GM19463 (cell line): ENCODE measurements around the gene UVSSA.
"Not testable (repeated sequence)": the region's sequence is repeated elsewhere in the genome, so short reads cannot be mapped to it uniquely, and the experiment has no call there.

Source experiments
- ATAC-seq: cut with Tn5 transposase; IDR thresholded peaks from one replicate; pipeline ENCODE4 v1.9.1; 2021; ENCODE audit warnings: mild to moderate bottlenecking, moderate library complexity; ENCODE audit not compliant: unreplicated experiment

The UVSSA gene

DNA sequence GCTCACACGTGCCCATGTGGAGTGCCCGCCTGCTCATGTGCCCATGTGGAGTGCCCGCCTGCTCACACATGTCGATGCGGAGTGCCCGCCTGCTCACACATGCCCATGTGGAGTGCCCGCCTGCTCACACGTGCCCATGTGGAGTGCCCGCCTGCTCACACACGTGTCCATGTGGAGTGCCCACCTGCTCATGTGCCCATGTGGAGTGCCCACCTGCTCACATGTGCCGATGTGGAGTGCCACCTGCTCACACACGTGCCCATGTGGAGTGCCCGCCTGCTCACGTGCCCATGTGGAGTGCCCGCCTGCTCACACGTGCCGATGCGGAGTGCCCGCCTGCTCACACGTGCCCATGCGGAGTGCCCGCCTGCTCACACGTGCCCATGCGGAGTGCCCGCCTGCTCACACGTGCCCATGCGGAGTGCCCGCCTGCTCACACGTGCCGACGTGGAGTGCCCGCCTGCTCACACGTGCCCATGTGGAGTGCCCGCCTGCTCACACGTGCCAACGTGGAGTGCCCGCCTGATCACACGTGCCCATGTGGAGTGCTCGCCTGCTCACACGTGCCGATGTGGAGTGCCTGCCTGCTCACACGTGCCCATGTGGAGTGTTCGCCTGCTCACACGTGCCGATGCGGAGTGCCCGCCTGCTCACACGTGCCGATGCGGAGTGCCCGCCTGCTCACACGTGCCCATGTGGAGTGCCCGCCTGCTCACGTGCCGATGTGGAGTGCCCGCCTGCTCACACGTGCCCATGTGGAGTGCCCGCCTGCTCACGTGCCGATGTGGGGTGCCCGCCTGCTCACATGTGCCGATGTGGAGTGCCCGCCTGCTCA, 47.8 kb downstream of the UVSSA start:
- ATAC-seq: not testable (repeated sequence)

DNA sequence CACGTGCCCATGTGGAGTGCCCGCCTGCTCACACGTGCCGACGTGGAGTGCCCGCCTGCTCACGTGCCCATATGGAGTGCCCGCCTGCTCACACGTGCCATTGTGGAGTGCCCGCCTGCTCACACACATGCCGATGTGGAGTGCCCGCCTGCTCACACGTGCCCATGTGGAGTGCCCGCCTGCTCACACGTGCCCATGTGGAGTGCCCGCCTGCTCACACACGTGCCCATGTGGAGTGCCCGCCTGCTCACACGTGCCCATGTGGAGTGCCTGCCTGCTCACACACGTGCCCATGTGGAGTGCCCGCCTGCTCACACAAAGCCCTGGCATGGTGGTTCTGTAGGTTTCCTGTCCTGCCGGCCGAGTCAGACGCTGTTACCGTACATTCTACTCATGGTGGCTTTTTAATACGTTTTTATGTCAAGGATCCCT, 48.4 kb downstream of the UVSSA start:
- ATAC-seq: not testable (repeated sequence)

DNA sequence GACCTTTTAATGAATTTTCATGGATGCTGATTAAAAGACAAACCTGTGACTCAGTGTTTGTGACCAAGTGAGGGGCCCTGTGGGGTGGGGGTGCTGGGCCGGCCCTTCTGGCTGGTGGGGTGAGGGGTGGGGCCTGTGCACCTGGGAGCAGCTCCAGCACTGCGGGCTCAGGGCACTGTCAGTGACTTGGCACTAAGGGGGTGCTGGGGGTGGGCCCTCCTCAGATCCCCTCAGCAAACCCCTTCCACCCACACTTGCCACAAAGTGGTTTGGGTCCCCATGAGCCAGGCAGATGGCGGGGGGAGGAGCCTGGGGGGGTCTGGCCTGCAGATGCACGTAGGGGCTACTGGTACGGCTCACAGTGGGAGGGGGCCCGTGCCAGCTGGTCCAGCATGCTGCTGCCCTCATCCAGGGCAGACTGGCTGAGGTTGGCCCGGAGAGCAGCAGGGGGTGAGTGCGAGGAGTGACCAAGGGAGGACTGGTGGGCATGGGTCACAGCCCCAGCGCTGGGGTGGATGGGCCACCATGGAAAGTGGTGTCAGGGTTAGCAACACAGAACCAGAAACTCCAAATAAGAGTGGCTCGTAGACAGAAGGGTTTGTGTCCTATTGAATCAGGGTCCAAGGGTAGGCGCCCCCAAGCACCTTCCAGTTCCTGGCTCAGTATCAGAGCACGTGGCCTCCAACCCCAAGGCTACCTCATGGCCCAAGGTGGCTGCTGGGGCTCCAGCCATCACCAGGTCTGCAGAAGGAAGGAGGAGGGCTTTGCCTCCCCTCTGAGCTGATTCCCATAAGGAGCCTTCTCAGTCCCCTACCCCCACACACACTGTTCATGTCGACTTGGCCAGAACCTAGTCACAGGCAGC, 49.2 kb downstream of the UVSSA start:
- ATAC-seq: no peak

DNA sequence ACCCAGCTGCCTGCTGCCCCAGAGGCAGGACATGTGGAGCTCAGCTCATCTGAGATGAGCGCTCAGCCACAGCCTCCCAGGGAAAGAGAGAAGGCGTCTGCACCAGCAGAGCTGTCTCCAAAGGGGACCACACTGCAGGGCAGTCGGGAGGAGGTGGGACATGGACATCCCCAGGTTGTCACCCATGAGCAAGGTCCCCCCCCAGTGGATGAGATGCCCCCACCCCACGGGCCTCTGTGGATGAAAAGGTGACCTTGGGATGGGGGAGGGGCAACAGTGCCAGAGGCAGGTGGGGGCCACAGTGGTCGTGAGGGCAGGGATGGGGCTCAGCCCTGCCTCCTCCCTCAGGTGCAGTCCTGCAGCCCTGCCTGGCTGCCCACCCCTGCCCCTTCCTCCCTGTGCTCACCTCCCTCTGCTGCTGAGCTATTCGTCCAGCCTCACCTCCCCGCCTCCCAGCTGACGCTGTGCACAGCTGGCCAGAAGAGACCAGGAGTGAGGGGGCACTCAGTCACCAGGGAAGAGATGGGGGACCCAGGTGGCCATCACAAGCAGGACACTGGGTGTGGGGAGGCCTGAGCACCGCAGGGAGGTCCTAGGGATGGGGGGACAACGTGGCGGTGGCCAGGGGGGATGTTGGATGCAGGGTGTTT, 49.9 kb downstream of the UVSSA start:
- no peak for ATAC-seq

DNA sequence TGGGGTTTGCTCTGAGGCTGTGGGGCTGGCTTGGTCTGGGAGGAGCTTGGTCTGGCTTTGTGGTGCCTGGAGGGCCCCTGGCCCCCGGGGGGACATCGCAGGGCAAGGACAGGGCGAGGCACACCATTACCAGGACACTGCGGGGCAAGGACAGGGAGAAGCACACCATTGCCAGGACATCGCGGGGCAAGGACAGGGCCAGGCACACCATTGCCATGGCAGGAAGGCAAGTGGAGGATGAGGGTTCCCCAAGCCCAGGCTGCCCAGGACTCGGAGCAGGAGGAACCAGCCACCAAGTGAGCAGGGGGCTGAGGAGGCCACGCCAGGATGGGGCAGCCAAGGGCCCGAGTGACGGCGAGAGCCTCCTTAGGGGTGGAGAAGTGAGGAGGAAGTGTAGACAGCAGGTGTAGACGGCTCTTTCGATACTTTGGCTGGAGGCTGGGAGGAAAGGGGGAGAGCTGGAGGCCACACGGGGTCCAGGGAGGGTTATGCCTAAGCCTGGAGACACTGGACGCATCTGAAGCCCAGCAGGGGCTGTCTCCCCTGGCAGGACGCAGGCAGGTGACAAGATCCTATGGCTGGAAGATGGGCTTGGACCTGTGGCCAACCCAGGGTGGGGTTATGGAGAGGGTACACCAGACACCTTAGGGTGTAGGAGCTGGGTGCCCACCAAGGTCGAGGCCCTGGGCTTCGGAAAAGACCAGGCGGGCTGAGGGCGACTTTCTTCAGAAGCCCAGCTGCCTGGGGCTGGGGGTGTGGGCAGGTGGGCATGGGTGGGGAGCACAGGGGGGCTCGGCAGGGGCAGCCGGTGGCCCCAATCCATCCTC, 51.9 kb downstream of the UVSSA start:
- no peak for ATAC-seq

DNA sequence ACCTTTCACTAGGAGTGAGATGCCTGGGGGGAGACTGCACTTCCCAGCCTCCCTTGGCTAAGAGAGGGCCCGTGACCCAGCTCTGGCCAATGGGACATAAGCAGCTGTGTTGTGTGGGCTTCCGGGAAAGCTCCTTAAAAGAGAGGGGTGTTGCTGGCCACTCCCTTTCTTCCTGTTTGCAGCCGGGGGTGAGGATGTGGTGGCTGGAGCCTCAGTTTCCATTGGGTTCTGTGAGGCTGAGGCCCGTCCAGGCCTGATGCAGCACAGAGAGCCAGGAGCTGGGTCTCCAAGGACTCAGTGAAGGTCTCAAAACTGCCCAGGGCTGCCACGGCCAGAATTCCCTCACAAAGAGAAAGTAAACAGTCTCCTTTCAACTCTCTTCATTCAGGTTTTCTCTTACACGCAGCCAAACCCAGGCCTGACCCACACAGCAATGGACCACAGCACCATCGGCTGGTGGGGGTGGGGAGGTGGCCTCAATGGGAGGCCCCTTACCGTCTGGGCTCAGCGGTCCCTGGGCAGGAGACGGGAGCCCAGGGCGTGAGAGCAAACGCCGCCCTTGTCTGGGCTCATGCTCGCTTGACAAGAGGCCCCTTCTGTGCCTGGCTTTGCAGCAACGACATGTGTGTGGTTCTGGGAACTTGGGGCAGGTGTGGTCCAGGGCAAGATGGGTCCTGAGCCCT, 52.6 kb downstream of the UVSSA start:
- no peak for ATAC-seq

DNA sequence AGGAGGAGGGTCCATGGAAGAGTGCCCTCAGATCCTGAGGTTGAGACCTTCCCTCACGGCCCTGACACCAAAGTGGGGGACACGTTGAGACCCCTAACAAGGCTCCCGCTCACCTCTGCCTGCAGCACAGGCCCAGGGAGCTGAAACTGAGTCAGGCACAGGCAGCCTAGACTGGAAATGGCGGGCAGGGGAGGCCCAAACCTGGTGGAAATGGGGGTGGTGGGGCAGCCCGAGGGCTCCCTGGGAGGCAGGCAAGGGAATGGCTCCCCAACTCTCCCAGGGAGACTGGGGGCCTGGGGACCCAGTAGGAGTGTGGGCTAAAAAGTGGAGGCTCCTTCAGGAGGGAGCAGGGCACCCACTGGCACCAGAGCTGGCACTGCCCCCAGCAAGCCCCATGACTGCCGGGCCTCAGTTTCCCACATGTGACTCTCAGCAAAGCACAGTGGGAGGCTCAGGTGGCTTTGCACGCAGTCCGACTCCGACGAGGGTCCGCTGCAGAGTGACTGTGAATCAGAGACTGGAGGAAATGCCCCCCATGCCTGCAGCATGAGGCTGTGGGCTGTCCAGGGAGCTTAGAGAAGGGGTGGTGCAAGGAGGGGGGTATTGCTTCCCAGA, 53.3 kb downstream of the UVSSA start:
- no peak for ATAC-seq

DNA sequence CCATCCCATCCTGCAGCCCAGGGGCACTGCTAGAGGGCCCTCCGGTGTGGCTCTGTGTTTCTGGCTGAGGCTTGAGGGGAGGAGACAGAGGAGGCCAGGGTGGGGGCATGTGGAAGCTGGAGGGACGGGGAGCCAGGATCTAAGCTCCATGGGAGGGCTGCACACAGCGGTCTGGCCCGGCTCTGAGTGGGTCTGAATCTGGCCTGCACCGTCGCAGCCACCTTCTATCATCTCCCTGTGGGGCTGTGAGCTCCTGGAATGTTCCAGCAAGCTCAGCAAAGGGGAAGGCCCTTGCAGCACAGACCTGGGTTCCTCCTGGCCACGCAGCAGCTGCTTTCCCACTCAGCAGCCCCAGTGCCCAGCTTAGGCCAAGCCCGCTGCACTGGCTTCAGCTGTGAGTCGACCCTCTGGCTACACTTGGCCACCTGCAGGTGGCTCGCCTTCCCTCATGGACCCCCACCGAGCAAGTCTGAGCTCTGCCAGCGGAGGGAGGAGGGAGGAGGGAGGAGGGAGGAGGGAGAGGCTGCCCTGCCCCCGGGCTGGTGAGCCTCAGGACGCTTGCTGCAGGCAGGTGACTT, 53.9 kb downstream of the UVSSA start:
- ATAC-seq: no peak

DNA sequence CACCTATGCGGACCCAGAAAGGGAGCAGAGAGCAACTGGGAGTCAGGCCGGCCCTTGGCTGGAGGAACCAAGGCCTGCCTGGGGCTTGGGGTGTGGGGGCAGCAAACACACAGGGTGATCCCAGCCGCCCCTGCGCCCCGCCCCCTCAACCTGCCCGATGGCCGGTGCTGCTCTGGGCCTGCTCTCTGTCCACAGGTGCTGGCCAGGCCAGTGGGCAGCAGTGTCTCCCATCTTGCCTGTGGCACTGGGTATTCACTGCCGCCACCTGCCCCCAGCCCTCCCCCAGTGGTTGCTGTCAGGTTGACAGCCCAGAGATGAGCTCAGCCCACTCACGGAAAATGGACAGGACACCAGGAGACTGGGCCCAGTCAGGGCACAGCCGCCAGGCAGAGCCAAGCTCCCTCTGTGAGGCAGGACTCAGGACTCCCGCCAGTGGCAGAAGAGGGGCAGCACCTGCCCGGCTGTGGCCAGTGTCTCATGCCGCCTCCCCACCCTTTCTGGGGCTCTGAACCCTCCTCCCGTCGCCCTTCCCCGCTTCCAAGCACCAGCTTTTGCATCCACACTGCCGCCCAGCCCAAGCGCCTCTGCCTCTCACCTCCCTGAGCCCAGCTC, 54.5 kb downstream of the UVSSA start:
- ATAC-seq: no peak

DNA sequence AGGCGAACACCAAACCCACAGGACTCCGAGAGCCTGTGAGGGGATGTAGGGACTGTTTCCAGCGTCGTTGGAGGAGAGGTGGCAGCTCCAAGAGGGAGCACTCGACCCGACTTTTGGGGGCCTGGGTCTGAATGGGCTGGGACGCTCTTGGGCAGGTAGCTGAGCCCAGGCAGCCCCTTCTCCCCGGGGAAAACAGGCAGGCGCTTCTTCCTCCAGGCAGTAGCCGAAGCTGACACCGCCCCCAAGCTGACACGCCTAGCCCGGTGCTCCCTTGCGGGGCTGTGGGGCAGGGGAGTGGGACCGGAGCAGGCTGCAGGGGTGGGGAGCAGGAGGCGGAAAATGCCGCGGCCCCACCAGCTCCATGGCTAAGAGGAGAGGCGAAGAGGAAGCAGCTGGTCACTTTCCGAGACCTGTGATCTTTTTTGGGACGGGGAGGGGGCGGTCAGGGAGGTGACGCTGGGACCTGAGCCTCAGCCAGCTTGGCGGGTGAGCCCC, 55.1 kb downstream of the UVSSA start:
- no peak for ATAC-seq

DNA sequence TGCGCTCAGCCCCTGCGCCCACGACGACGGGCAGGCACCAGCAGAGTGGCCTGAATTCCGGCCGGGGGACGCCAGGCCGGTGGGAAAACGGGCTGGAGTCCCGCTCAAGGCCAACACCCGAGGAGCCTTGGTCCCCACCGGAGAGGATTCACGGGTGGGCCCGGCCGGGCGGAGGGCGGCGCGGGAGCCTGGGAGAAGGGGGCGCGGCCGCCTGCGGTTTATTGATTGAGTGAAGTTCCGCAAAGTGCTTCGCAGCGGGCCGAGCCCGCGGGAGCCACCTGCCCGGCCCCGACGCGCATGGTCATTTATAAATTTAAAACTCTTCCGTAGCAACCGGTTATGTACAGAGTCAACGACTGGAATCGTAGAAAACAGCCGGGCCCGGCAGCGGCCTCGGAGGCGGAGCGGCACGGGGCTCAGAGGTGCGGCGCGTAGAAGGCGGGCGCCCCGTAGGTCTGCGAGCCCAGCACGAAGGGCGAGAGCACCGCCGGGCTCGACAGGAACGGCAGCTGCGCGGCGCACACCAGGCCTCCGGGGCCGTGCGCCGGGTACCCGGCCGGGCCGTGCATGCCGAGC, 55.6 kb downstream of the UVSSA start:
- no peak for ATAC-seq

DNA sequence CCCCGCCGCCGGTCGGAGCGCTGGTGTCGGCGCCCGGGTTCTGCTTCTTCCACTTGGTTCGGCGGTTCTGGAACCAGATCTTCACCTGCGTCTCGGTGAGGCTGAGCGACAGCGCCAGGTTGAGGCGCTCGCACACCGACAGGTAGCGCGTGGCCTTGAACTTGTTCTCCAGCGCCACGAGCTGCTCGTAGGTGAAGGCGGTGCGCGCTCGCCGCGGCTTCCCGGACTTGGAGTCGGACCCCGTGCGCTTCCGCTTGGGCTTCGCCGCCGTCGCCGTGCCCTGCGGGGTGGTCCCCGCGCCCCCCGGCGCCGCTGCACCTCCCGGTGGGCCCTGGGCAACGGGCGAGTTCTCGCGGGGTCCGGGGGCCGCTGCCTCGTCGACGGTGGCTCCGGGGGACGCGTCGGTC, 56.2 kb downstream of the UVSSA start:
- no peak for ATAC-seq

DNA sequence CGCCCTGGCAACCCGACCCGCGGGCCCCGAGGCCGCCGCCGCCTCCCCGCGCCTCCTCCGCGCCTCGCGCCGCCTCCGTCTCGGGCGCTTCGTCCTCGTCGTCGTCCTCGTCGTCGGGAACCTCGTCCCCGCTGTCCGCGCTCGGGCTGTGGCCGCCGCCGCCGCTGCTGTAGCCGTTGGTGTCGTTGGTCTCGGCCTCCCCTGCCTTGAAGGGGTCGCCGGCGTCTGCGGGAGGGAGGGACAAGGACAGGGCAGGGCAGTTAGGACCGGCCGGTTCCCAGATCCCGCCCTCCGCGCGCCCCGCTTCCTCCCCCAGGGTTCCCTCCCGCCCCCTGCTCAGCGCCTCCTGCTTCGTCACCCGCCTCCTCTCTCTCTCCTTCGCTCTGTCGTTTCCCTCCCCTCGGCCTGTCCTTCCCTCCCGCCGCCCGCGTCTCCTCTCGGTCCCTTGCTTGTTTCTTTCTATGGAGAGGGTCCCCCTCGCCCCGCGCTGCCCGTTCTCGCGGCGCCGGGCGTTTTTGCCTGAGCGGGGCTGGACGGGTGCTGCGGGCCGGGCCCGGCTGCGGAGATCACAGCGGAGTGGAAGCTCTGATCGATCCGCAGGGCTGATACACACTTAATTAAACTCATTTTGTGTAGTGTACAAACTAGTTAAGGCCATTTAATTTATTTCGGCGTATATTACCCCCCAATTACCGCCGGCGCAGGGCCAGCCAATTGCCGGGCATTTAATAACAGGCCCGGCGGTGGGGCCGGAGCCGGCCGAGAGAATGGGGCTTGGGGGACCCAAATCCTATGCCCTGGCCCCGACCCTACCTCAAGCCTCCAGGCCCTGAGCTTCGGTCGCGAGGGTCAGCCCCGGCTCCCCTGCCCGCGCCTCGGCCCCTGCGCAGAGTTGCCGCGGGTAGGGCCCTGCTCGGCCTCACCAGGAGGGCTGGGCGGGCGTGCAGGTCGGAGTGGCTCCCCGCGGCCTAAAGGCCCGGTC, 56.9 kb downstream of the UVSSA start:
- ATAC-seq: no peak

DNA sequence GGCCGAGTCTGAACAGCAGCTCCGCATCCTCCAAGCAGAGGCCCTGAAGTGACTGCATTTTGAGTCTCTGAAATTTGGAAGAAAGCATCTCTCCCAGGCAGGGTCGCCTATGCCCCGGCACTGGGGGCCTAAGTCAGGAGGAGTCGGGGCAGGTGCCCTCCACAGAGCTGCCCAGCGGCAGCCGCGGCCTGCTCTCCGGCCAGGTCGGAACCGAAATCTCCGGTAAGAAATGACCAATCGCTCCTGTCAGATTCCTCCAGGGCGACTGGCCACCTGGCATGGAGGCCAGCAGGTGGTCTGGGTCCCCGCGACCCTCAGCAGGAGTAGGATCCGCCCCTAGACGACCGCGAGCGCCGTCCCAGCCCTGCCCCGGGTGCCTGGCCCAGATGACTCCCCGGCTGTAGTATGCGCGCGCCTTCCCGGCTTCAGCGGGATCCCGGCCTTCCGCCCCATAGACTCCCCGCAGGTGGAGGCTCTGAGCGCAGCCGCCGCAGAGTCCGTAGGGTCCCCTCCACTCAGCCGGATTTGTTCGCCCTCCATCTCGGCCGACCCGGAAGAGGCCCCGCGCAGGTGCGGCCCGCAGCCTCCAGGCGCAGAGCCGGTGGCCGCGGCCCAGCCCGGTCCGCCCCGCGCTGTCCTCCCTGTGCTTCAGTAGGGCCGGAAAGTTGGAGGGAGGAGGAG, 57.7 kb downstream of the UVSSA start:
- no peak for ATAC-seq

DNA sequence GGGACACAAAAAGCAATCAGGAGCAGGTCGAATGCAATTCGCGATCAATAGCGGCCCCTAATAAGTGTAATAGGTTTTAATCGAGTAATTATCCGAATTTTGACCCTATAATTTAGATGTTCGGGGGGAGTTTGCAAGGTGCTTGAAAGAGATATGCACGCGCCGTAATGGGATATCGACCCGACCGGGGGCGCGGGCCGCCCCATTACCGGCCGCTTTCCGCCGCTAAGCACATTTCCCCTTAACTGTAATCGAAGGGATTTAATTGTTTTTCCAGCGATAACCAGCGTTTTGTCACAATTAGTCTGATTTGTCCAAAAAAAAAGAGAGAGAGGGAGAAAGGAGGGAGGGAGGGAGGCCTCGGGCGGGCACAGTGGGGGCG, 58.2 kb downstream of the UVSSA start:
- no peak for ATAC-seq

DNA sequence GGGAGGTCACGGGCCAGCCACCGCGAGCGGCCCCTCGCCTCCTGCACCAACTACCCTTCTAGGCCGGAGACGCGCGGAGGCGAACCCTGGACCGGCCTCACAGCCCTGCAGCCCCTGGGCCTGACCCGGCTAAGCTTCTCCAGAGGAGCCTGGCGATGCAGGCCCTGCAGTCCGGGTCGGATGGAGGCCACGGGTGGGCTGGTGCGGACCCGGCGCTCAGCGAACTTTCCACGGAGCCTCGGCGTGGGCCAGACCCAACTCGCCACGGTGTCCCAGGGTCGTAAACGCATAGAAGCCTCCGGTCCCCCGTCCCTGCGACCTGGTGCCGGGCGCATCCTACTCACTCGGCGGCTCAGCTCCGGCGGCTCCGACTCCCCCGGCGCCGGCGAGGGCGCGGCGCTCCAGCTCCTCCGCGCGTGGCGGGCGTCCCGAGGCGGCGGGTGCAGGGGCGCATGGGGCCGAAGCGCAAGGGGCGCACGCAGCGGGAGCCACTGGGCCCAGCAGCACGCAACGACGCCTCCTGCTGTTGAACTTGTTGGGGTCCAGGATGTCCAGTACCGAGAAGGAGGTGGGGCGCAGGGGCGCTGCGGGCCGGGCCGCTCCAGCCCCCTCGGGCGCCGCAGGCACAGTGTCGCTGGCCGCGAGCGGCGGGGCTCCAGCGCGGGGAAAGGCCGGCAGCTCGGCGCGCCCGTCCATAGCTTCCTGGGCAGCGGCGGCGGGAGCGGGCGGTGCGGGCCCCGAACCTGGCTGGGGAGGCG, 58.8 kb downstream of the UVSSA start:
- ATAC-seq: no peak
